Measurements from ENCODE around the gene AGFG1.

- TF ChIP-seq POLR2A (IDR thresholded peaks at IDR 0.05) (no peak), CTCF (IDR thresholded peaks at IDR 0.05) (no peak)
Measured at GRCh38 chr2:227450926-227451654, 20.9 kb upstream of the AGFG1 start.

All from body of pancreas (tissue), 4 donors.